HFFc6 (cell line): ENCODE data around the gene SLIT3. TPM values are rescaled to one million over a fixed set of nuclear protein-coding genes. Genes with fewer than 3 reads are reported as not detected.

ENCODE experiments used
- DNase-seq: peaks from one replicate; pipeline ENCODE4 v3.0.0-alpha.2; 2018
- H3K27ac Mint-ChIP-seq: 2 replicates; pipeline ENCODE4 v1.8.0; 2020; ENCODE audit warnings: mild to moderate bottlenecking, mixed read lengths
- H3K27me3 Mint-ChIP-seq: 2 replicates; pipeline ENCODE4 v1.8.0; 2021; ENCODE audit warnings: mild to moderate bottlenecking, moderate library complexity, mixed read lengths; ENCODE audit not compliant: insufficient read depth
- H3K36me3 Mint-ChIP-seq: 2 replicates; pipeline ENCODE4 v1.8.0; 2021; ENCODE audit warnings: low read depth, mixed read lengths
- H3K4me1 Mint-ChIP-seq: 2 replicates; pipeline ENCODE4 v1.8.0; 2020; ENCODE audit warnings: low read depth, mixed read lengths
- H3K4me3 Mint-ChIP-seq: 2 replicates; pipeline ENCODE4 v1.8.0; 2020; ENCODE audit warnings: mild to moderate bottlenecking, moderate library complexity, mixed read lengths
- H3K9me3 Mint-ChIP-seq: 2 replicates; pipeline ENCODE4 v1.8.0; 2020; ENCODE audit warnings: mild to moderate bottlenecking, mixed read lengths
- CTCF ChIP-seq: fragments of 200-600 bp; sonication (generic); IDR thresholded peaks from 2 replicates; pipeline ENCODE4 v1.5.0; 2021; ENCODE audit warnings: antibody characterized with exemption, mild to moderate bottlenecking
- total RNA-seq, 6 experiments: library from RNA; stranded (reverse); fragmentation: NEBNext Ultra II Directional; extraction: Animal tissue kit (Norgen Biotek cat#: 25700); gene quantifications; 2 replicates in 1 of 6; 3 replicates in 5 of 6; pipeline ENCODE4 v1.2.3, GENCODE V29; 2021

SLIT3 gene
- total RNA-seq, 6 experiments from 2014 or later: 4.2 to 8.3 (median 7.1) TPM

DNA sequence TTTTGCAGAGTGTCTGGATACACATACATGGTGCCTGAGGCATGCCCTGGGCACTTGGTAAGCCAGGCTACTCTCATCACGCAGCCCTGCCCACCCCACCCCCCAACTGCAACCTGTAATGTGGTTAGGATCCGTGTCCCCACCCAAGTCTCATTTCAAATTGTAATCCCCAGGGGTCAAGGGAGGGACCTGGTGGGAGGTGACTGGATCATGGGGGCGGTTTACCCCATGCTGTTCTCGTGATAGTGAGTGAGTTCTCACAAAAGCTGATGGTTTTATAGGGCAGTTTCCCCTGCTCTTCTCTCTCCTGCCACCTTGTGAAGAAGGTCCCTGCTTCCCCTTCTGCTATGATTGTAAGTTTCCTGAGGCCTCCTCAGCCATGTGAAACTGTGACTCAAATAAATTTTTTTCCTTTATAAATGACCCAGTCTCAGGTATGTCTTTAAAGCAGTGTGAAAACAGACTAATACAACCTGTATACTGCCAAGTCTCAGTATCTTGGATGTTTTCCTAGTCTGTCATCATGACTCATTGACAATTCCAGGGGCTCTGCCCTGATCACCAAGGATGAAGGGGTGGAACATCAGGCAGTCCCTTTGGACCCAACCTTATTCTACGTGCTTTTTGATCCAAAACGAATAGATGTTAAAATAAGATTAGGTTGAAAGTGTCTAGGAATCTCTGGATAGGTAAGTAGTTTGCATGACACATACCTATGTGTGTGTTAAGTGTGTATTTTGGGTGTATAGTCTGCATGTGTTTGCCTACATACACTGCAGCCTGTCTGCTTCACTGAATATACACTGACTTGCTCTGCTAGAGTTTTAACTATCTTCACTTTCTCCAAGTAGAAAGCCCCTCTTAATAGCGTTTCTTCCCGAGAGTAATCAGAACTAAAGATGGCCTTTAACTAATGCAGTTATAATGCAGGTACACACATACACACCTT, 293.8 kb downstream of the SLIT3 start:
- Mint-ChIP-seq H3K36me3 (no peaks in the 10 kb centered on the region), H3K27me3 (peaks cover 2% of the 10 kb centered on the region), H3K4me1 (peaks cover 5% of the 10 kb centered on the region), H3K9me3 (no peaks in the 10 kb centered on the region), H3K4me3 (no peak overlapping the region), H3K27ac (no peak overlapping the region)
- no peak for DNase-seq
- TF ChIP-seq CTCF: no peak

- H3K4me1 Mint-ChIP-seq: peaks cover 5% of the 10 kb centered on the region
- no peak overlapping the region for H3K4me3 Mint-ChIP-seq
- DNase-seq: no peak
- no peak overlapping the region for H3K27ac Mint-ChIP-seq
- no peaks in the 10 kb centered on the region; the same call in 1 of the 2 replicates for H3K27me3 Mint-ChIP-seq
- no peaks in the 10 kb centered on the region for H3K36me3 Mint-ChIP-seq
- no peak for TF ChIP-seq CTCF
- H3K9me3 Mint-ChIP-seq: no peaks in the 10 kb centered on the region
Measured at GRCh38 chr5:169004551-169004950, 296.4 kb downstream of the SLIT3 start.

DNA sequence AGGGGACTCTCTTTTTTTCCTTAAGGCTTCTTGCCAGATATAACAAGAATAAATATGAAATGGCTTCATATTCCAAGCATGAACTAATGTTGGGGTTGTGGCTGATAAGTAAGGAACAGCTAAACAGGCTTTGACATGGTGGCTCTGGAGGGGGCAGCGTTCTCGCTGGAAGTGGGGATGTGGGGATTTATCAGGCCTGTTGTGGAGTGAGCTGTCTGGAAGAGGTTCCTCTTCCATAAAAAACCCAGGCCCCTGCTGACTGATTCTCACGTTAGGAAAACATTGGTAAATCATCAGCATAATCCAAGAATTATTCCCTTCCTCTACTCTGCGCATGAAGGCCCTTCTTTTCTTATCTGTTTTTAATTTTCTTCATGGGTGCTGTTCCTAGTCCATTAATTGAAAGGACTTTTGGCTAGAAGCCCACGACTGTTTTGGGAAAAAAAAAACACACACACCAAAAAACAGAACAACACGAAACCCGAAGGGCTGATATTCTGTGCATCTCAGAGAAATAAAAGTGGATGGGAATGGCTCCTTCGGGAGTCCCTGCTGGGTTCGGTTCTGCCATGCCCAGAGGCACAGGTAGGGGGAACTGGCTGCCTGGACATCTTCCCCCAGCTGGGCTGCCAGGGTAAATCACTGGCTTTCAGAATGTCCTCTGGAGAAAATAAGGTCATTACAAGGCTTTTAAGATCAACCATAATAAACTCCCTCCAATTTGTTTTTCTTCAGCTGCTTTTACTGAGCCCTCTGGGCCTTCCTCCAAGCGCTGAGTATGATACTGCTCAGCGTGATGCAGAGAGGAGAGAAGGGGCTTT, 297.0 kb downstream of the SLIT3 start:
- Mint-ChIP-seq H3K4me1 (peaks cover 5% of the 10 kb centered on the region), H3K9me3 (no peaks in the 10 kb centered on the region), H3K36me3 (no peaks in the 10 kb centered on the region), H3K4me3 (no peak overlapping the region), H3K27ac (no peak overlapping the region), H3K27me3 (no peaks in the 10 kb centered on the region; the same call in 1 of the 2 replicates)
- peak; percentile 48 for TF ChIP-seq CTCF
- DNase-seq: no peak

- H3K27ac Mint-ChIP-seq: no peak overlapping the region
- peaks cover 5% of the 10 kb centered on the region for H3K4me1 Mint-ChIP-seq
- no peak for DNase-seq
- no peak for TF ChIP-seq CTCF
- H3K4me3 Mint-ChIP-seq: no peak overlapping the region
- H3K36me3 Mint-ChIP-seq: no peaks in the 10 kb centered on the region
- peaks cover 1% of the 10 kb centered on the region for H3K27me3 Mint-ChIP-seq
- H3K9me3 Mint-ChIP-seq: no peaks in the 10 kb centered on the region
Measured at GRCh38 chr5:169002953-169003555, 297.9 kb downstream of the SLIT3 start.

GRCh38 chr5:169001394-169001793, 299.5 kb downstream of the SLIT3 start:
- Mint-ChIP-seq H3K27me3 (peaks cover 5% of the 10 kb centered on the region), H3K27ac (no peak overlapping the region), H3K4me3 (no peak overlapping the region), H3K36me3 (no peaks in the 10 kb centered on the region), H3K9me3 (no peaks in the 10 kb centered on the region), H3K4me1 (no peaks in the 10 kb centered on the region; the same call in 1 of the 2 replicates)
- DNase-seq: no peak
- no peak for TF ChIP-seq CTCF
